ENCODE results near the gene HDAC10. TPM values are rescaled to one million over a fixed set of nuclear protein-coding genes. Genes with fewer than 3 reads are reported as not detected.

The HDAC10 gene
- total RNA-seq, 1 donor from 2014 or later, result 42.1 TPM

DNA sequence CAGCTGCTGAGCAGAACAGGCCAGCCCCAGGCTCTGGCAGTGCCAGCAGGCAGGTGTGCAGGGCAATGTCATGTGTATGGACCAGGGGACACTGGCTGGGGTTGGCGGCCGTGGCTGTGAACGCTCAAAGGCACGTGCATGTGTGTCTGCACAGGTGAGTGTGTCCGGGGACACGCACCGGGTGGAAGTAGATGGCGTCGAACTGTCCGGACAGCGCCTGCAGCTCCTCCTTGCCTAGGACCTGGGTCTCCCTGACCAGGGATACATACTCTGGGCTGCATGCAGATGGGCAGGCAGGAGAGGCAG, 863 bp downstream of the HDAC10 start:
- peak overlapping the region; percentile 67 for H3K4me3 Mint-ChIP-seq (ENCODE audit: unreplicated experiment)
- H3K36me3 Mint-ChIP-seq (ENCODE audit: low read depth, unreplicated experiment), result no peaks in the 10 kb centered on the region
- no peak for DNase-seq (ENCODE audit: low spot score)
- peaks cover 2% of the 10 kb centered on the region for H3K27me3 Mint-ChIP-seq (ENCODE audit: unreplicated experiment)
- no peaks in the 10 kb centered on the region for H3K9me3 Mint-ChIP-seq (ENCODE audit: unreplicated experiment)
- no peak overlapping the region for H3K27ac Mint-ChIP-seq (ENCODE audit: unreplicated experiment)
- TF ChIP-seq CTCF (IDR thresholded peaks at IDR 0.05; ENCODE audit: unreplicated experiment), result no peak
- H3K4me1 Mint-ChIP-seq (ENCODE audit: unreplicated experiment), result no peaks in the 10 kb centered on the region

DNA sequence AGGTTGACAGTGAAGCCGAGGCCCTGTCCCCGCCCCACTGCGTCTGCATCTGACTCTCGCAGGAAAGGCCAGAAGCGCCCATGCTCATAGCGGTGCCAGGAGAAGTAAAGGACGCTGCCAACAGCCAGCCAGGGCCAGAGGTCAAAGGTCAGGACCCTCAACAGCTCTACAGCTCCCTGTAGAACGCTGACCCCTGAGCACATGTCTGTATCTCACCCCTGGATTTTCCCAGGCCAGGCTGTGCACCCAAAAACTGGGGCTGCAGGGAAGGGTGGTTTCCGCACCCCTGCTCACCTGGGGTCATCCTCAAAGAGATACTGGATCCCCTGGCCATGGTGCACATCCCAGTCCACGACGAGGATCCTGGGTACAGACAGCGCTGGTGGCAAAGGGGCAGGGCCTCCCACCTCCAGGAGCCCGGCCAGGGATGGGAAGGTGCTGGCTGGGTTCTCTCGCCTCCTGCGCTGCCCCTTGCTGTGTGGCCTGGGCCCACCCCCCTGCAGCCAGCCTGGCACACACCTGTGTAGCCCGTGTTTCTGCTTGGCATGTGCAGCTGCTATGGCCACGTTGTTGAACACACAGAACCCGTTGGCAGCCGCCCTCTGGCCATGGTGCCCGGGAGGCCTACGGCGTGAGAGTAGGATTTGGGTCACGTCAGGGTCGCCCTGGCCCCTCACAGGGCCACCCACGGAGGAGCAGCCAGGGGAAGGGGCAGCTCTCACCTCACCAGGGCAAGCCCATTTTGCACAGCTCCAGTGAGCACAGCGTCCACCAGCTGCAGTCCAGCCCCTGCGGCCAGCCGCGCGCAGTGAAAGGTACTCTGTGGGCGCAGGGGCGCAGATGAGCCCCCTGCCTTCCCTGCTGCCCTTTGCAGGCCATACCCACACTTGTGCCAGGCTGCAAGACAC, 1.5 kb downstream of the HDAC10 start:
- no peak for DNase-seq (ENCODE audit: low spot score)
- Mint-ChIP-seq H3K27ac (ENCODE audit: unreplicated experiment) (no peak overlapping the region), H3K4me1 (ENCODE audit: unreplicated experiment) (peaks cover 2% of the 10 kb centered on the region), H3K27me3 (ENCODE audit: unreplicated experiment) (peaks cover 5% of the 10 kb centered on the region), H3K4me3 (ENCODE audit: unreplicated experiment) (peak overlapping the region; percentile 67), H3K36me3 (ENCODE audit: low read depth, unreplicated experiment) (no peaks in the 10 kb centered on the region), H3K9me3 (ENCODE audit: unreplicated experiment) (no peaks in the 10 kb centered on the region)
- TF ChIP-seq CTCF (IDR thresholded peaks at IDR 0.05; ENCODE audit: unreplicated experiment), result no peak

GRCh38 chr22:50248196-50249081, 2.6 kb downstream of the HDAC10 start:
- no peak for DNase-seq (ENCODE audit: low spot score)
- H3K36me3 Mint-ChIP-seq (ENCODE audit: low read depth, unreplicated experiment), result no peaks in the 10 kb centered on the region
- peaks cover 5% of the 10 kb centered on the region for H3K27me3 Mint-ChIP-seq (ENCODE audit: unreplicated experiment)
- H3K4me3 Mint-ChIP-seq (ENCODE audit: unreplicated experiment), result no peak overlapping the region
- H3K4me1 Mint-ChIP-seq (ENCODE audit: unreplicated experiment), result peaks cover 11% of the 10 kb centered on the region
- no peaks in the 10 kb centered on the region for H3K9me3 Mint-ChIP-seq (ENCODE audit: unreplicated experiment)
- TF ChIP-seq CTCF (IDR thresholded peaks at IDR 0.05; ENCODE audit: unreplicated experiment), result no peak
- H3K27ac Mint-ChIP-seq (ENCODE audit: unreplicated experiment), result no peak overlapping the region

DNA sequence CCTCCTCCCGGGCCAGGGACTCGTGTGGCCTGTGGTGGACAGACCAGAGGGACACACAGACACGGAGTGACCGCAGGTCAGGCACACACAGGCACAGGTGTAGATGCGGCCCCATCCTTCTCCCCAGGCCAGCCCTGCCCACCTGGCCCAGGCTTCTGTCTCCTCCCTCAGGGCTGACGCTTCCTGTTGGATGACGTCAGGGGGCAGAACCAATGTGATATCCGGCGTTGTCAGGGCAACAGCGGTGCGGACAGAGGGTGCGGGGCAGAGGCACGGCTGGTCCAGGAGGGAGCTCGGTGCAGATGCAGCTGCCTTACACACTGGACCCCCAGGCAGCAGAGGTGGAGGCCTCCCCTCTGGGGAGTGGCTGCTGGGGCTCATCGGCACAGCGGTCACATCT, 3.3 kb downstream of the HDAC10 start:
- TF ChIP-seq CTCF (IDR thresholded peaks at IDR 0.05; ENCODE audit: unreplicated experiment), result no peak
- peak; percentile 60 for DNase-seq (ENCODE audit: low spot score)
- Mint-ChIP-seq H3K9me3 (ENCODE audit: unreplicated experiment) (no peaks in the 10 kb centered on the region), H3K27ac (ENCODE audit: unreplicated experiment) (no peak overlapping the region), H3K27me3 (ENCODE audit: unreplicated experiment) (peaks cover 5% of the 10 kb centered on the region), H3K4me1 (ENCODE audit: unreplicated experiment) (peaks cover 13% of the 10 kb centered on the region), H3K36me3 (ENCODE audit: low read depth, unreplicated experiment) (no peaks in the 10 kb centered on the region), H3K4me3 (ENCODE audit: unreplicated experiment) (peak overlapping the region; percentile 42)

Measured in endothelial cell (in vitro differentiated cells).